T-cell (primary cell): ENCODE measurements around the gene ENTREP1. TPM values are rescaled to one million over a fixed set of nuclear protein-coding genes. Genes with fewer than 3 reads are reported as not detected.

Source experiments
- ATAC-seq, 4 experiments: fragments of 200-7000 bp in 3 of 4; fragments of 150-1000 bp in 1 of 4; cut with Tn5 transposase; replicated peaks in 1 of 4; 1 replicate in 3 of 4; 2 replicates in 1 of 4; pipeline ENCODE4 v1.10.0; 2021; ENCODE audit warnings: moderate library complexity in 3 of 4, mild to moderate bottlenecking in 2 of 4, moderate number of reproducible peaks in 1 of 4
- CTCF ChIA-PET, 2 donors: fragments of 300-600 bp; sonication (Branson Sonifier 250); formaldehyde crosslinking; loops; one replicate each; lab custom pipeline; 2022; ENCODE audit warnings: antibody characterized with exemption in 2 of 2; lab: Charles Lee
- POLR2A ChIA-PET, 2 donors: fragments of 300-600 bp; sonication (Branson Sonifier 250); formaldehyde crosslinking; loops; one replicate each; lab custom pipeline; 2022; ENCODE audit warnings: antibody characterized with exemption in 2 of 2; lab: Charles Lee
- DNase-seq, 35 experiments: peaks; one replicate each; pipeline versions ENCODE4 v3.0.0 to v3.0.0-alpha.2; 2013 to 2023
- H3K27ac ChIP-seq: one replicate; pipeline ENCODE4 v1.5.1; 2013; ENCODE audit warnings: low read length
- H3K27me3 ChIP-seq, 2 experiments: replicated peaks in 1 of 2; 1 replicate in 1 of 2; 2 replicates in 1 of 2; pipeline versions ENCODE4 v1.6.1 to v1.7.0; 2013; ENCODE audit warnings: low read length in 1 of 2, mixed read lengths in 1 of 2; ENCODE audit not compliant: control insufficient read depth in 2 of 2, insufficient read depth in 2 of 2; ENCODE audit errors: extremely low read depth in 1 of 2
- H3K36me3 ChIP-seq, 2 donors: 1 replicate in 1 of 2; 2 replicates in 1 of 2; pipeline versions ENCODE4 v1.6.1 to v1.7.0; 2013; ENCODE audit warnings: low read length in 1 of 2; ENCODE audit not compliant: control insufficient read depth in 2 of 2, insufficient read depth in 1 of 2; ENCODE audit errors: extremely low read depth in 1 of 2
- H3K4me1 ChIP-seq, 2 experiments: 1 replicate in 1 of 2; 2 replicates in 1 of 2; pipeline versions ENCODE4 v1.6.1 to v1.7.0; 2013; ENCODE audit warnings: low read length in 2 of 2, mixed read lengths in 1 of 2; ENCODE audit not compliant: insufficient read depth in 2 of 2, control insufficient read depth in 1 of 2; ENCODE audit errors: extremely low read depth in 1 of 2
- H3K4me3 ChIP-seq, 2 donors: 1 replicate in 1 of 2; 2 replicates in 1 of 2; pipeline versions ENCODE4 v1.5.1 to v1.7.0; 2013; ENCODE audit warnings: mild to moderate bottlenecking in 2 of 2, low read length in 1 of 2, moderate library complexity in 1 of 2; ENCODE audit not compliant: control insufficient read depth in 1 of 2; ENCODE audit errors: extremely low read depth in 1 of 2
- H3K9me3 ChIP-seq: 2 replicates; pipeline ENCODE4 v1.7.0; 2013
- H3K27ac Mint-ChIP-seq, 2 donors: one replicate each; pipeline ENCODE4 v1.8.0; 2020 to 2021; ENCODE audit warnings: mild to moderate bottlenecking in 2 of 2, mixed read lengths in 2 of 2
- H3K27me3 Mint-ChIP-seq, 2 donors: one replicate each; pipeline ENCODE4 v1.8.0; 2021 to 2022; ENCODE audit warnings: mixed read lengths in 2 of 2
- H3K36me3 Mint-ChIP-seq: one replicate; pipeline ENCODE4 v1.8.0; 2021; ENCODE audit warnings: mixed read lengths
- H3K4me1 Mint-ChIP-seq, 3 donors: one replicate each; pipeline ENCODE4 v1.8.0; 2020 to 2022; ENCODE audit warnings: mixed read lengths in 3 of 3, mild to moderate bottlenecking in 1 of 3
- H3K4me3 Mint-ChIP-seq, 3 donors: one replicate each; pipeline ENCODE4 v1.8.0; 2020 to 2022; ENCODE audit warnings: mild to moderate bottlenecking in 3 of 3, mixed read lengths in 3 of 3, moderate library complexity in 3 of 3
- H3K9me3 Mint-ChIP-seq, 3 donors: one replicate each; pipeline ENCODE4 v1.8.0; 2020 to 2022; ENCODE audit warnings: mixed read lengths in 3 of 3
- WGBS: methylation state at CpG from one replicate; pipeline ENCODE4 v1.1.5; 2013; ENCODE audit warnings: missing lambda C conversion rate; ENCODE audit not compliant: insufficient coverage; 5-methylcytosine and 5-hydroxymethylcytosine counted together
- total RNA-seq, 35 experiments: library from RNA in 6 of 35; stranded (reverse) in 6 of 35; fragments of 120-200 nt in 1 of 35; gene quantifications; one replicate each; pipeline versions ENCODE4 v1.2.1 to v1.2.4 and lab custom pipeline; 2013 to 2026

Gene ENTREP1
- total RNA-seq, 5 donors from 2014 or later (not counting 1 experiment from before 2014, with no cell fraction given) = 0.13 to 0.16 TPM; not detected in 3

DNA sequence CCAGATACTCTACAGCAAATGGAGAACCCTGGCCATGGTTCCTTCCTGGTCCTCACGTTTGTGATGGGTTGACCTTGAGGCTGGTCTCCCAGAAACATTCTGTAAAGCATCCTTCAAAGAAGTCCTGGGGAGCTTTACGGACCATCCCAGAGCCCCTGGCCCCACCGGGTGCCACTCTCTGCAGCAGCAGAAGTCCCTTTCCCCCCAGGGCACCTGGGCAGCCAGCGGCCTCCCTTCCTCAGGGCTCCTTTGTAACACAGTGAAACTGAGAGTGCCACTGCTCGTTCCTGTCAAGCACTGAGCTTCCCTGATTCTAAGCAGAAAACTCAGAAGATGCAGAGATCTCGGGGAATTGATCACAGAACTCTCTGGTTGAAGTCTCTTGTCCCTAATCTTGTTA is 104.3 kb downstream of the ENTREP1 start:
- peaks cover 0 to 10% of the 10 kb centered on the region in 2 experiments for H3K27me3 ChIP-seq
- H3K4me3 Mint-ChIP-seq = no peak overlapping the region
- H3K4me1 Mint-ChIP-seq = peaks cover 0 to 6% (median 0%) of the 10 kb centered on the region in 3 donors
- H3K36me3 ChIP-seq = no peaks in the 10 kb centered on the region
- ChIA-PET POLR2A (no interaction called here), CTCF (no interaction called here)
- H3K4me3 ChIP-seq = no peak overlapping the region
- no peaks in the 10 kb centered on the region for H3K9me3 ChIP-seq
- WGBS = 61% methylated on average over 5 of the region's 6 CpGs
- no peaks in the 10 kb centered on the region for H3K4me1 ChIP-seq
- H3K27ac Mint-ChIP-seq = no peak overlapping the region
- no peaks in the 10 kb centered on the region for H3K36me3 Mint-ChIP-seq
- no peak overlapping the region for H3K27ac ChIP-seq
- no peak for ATAC-seq
- H3K27me3 Mint-ChIP-seq = no peaks in the 10 kb centered on the region
- no peak for DNase-seq
- no peaks in the 10 kb centered on the region for H3K9me3 Mint-ChIP-seq

DNA sequence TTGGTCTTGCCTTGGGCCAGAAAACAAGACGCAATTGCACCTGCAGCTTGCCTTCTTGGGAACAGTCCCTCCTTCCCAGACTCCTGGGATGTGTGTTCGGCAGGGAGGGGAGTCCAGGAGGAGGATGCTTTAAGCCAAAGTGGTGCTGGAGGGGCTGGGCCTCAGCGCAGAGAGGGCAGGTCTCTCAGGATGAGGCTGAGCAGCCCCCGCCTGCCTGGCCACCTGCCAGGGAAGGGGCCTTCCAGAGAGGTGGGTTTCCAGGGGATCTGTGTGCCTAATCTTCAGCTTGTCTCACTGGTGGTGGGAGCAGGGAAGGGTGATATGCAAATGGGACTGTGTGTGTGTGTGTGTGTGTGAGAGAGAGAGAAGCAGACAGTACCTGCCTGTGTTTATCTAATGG is 105.2 kb downstream of the ENTREP1 start:
- no peaks in the 10 kb centered on the region for H3K4me1 ChIP-seq
- no peaks in the 10 kb centered on the region for H3K36me3 Mint-ChIP-seq
- WGBS = 71% methylated on average over 2 of the region's 4 CpGs
- H3K27ac Mint-ChIP-seq = no peak overlapping the region
- H3K4me3 Mint-ChIP-seq = no peak overlapping the region
- no peaks in the 10 kb centered on the region for H3K27me3 Mint-ChIP-seq
- H3K4me1 Mint-ChIP-seq = no peaks in the 10 kb centered on the region
- no peaks in the 10 kb centered on the region for H3K36me3 ChIP-seq
- ChIA-PET CTCF (no interaction called here), POLR2A (no interaction called here)
- DNase-seq (no peak), ATAC-seq (no peak)
- H3K9me3 Mint-ChIP-seq = no peaks in the 10 kb centered on the region
- H3K27me3 ChIP-seq = peaks cover 0 to 5% of the 10 kb centered on the region in 2 experiments
- H3K4me3 ChIP-seq = no peak overlapping the region
- no peaks in the 10 kb centered on the region for H3K9me3 ChIP-seq
- H3K27ac ChIP-seq = no peak overlapping the region

DNA sequence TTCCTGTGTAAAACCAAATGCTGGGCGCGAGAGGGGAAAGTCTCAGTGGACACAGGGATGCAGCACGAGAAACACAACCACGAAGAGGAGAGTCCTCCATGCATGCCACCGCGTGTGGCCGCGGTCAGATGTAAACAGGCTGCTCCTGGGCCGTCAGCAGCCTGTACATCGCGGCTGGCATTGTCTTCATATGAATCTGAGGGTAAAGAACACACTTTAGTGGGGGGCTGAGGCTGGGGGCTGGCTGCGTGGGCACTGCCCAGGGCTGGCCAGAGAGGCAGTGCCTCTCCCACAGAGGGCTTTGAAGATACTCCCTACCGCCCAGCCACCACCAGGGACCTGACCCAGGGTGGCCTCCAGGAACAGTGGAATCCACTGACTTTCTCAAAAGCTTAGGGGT is 106.2 kb downstream of the ENTREP1 start:
- ChIA-PET CTCF (no interaction called here), POLR2A (no interaction called here)
- 91% methylated on average over 9 of the region's 13 CpGs for WGBS
- Mint-ChIP-seq H3K9me3 (no peaks in the 10 kb centered on the region), H3K4me1 (no peaks in the 10 kb centered on the region), H3K27ac (no peak overlapping the region), H3K27me3 (no peaks in the 10 kb centered on the region), H3K4me3 (no peak overlapping the region), H3K36me3 (no peaks in the 10 kb centered on the region)
- DNase-seq (no peak), ATAC-seq (no peak)
- Histone ChIP-seq H3K27me3 (peaks cover 0 to 4% of the 10 kb centered on the region in 2 experiments), H3K36me3 (no peaks in the 10 kb centered on the region), H3K4me3 (no peak overlapping the region), H3K4me1 (no peaks in the 10 kb centered on the region), H3K27ac (no peak overlapping the region), H3K9me3 (no peaks in the 10 kb centered on the region)

DNA sequence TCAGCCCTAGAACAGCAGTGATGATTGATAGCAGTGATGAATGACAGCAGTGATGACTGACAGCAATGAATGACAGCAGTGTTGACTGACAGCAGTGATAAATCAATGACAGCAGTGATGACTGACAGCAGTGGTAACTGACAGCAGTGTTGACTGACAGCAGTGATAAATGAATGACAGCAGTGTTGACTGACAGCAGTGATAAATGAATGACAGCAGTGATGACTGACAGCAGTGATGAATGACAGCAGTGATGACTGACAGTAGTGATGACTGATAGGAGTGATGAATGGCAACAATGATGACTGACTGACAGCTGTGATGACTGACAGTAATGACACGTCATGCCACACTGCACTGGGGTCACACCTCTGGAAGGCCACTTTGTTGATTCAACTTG is 106.8 kb downstream of the ENTREP1 start:
- H3K27me3 ChIP-seq = peaks cover 0 to 4% of the 10 kb centered on the region in 2 experiments
- H3K27ac ChIP-seq = no peak overlapping the region
- H3K4me1 ChIP-seq = no peaks in the 10 kb centered on the region
- no peaks in the 10 kb centered on the region for H3K36me3 ChIP-seq
- no peak for DNase-seq
- H3K9me3 ChIP-seq = no peaks in the 10 kb centered on the region
- H3K4me1 Mint-ChIP-seq = no peaks in the 10 kb centered on the region
- H3K9me3 Mint-ChIP-seq = no peaks in the 10 kb centered on the region
- H3K27me3 Mint-ChIP-seq = no peaks in the 10 kb centered on the region
- CTCF ChIA-PET = no interaction called here
- no peak for ATAC-seq
- H3K4me3 Mint-ChIP-seq = no peak overlapping the region
- no peaks in the 10 kb centered on the region for H3K36me3 Mint-ChIP-seq
- no peak overlapping the region for H3K27ac Mint-ChIP-seq
- H3K4me3 ChIP-seq = no peak overlapping the region
- no CpG with 5 or more reads among the region's 1 CpG for WGBS
- POLR2A ChIA-PET = no interaction called here

DNA sequence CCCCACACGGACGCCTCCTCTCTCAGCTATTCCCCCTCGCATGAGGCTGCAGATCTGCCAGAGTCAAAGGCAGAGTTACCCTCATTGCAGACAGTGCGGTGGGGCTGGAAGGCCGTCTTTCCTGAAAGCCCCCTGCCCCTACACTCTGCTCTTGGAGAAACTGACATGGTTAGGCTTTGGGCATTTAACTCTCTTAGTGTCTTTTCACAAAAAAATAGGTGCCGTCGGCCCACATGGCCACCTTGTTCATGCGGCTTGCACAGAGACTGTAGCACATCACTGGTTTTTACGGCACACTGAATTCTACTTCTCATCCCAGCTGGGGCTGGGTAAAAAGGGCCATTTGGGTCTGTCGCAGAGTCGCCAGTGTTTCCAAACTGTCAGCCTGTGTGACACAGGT is 107.6 kb downstream of the ENTREP1 start:
- no peaks in the 10 kb centered on the region for H3K9me3 Mint-ChIP-seq

DNA sequence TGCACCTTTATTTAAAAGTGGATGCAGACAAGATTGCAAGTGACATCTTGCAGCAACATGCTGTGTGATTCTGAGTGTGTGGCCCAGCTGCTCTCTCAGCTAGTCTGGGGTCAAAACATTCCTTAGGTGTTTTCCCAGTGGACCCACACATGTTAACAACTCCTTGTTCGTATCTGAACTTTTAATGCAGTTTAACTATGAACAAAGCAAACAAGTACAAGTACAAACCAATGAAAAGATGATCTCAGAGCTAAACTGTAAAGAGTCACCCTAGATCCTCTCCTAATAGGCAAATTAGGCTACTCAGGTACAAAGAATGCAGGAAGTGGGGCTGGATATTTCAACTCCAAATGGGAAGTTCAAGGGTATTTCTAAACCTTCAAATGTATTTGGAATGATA is 108.4 kb downstream of the ENTREP1 start:
- H3K27me3 ChIP-seq = peaks cover 0 to 4% of the 10 kb centered on the region in 2 experiments
- no peak overlapping the region for H3K4me3 Mint-ChIP-seq
- no peaks in the 10 kb centered on the region for H3K27me3 Mint-ChIP-seq
- no peak overlapping the region for H3K27ac ChIP-seq
- ChIA-PET POLR2A (no interaction called here), CTCF (no interaction called here)
- no peaks in the 10 kb centered on the region for H3K9me3 Mint-ChIP-seq
- H3K36me3 ChIP-seq = no peaks in the 10 kb centered on the region
- WGBS = no CpG with 5 or more reads among the region's 1 CpG
- H3K4me1 Mint-ChIP-seq = no peaks in the 10 kb centered on the region
- no peaks in the 10 kb centered on the region for H3K36me3 Mint-ChIP-seq
- no peak overlapping the region for H3K4me3 ChIP-seq
- ATAC-seq (no peak), DNase-seq (no peak)
- H3K27ac Mint-ChIP-seq = no peak overlapping the region
- no peaks in the 10 kb centered on the region for H3K4me1 ChIP-seq
- H3K9me3 ChIP-seq = no peaks in the 10 kb centered on the region

More for the DNA sequence above, 107.6 kb downstream of the ENTREP1 start:
- no peaks in the 10 kb centered on the region for H3K4me1 Mint-ChIP-seq
- no peaks in the 10 kb centered on the region for H3K4me1 ChIP-seq
- no peak overlapping the region for H3K4me3 ChIP-seq
- ChIA-PET CTCF (no interaction called here), POLR2A (no interaction called here)
- H3K9me3 ChIP-seq = no peaks in the 10 kb centered on the region
- H3K4me3 Mint-ChIP-seq = no peak overlapping the region
- 96% methylated on average over 7 of the region's 11 CpGs for WGBS
- no peaks in the 10 kb centered on the region for H3K27me3 Mint-ChIP-seq
- H3K36me3 Mint-ChIP-seq = no peaks in the 10 kb centered on the region
- H3K27me3 ChIP-seq = peaks cover 0 to 4% of the 10 kb centered on the region in 2 experiments
- no peak for ATAC-seq
- H3K27ac Mint-ChIP-seq = no peak overlapping the region
- no peak overlapping the region for H3K27ac ChIP-seq
- DNase-seq = no peak
- H3K36me3 ChIP-seq = no peaks in the 10 kb centered on the region

DNA sequence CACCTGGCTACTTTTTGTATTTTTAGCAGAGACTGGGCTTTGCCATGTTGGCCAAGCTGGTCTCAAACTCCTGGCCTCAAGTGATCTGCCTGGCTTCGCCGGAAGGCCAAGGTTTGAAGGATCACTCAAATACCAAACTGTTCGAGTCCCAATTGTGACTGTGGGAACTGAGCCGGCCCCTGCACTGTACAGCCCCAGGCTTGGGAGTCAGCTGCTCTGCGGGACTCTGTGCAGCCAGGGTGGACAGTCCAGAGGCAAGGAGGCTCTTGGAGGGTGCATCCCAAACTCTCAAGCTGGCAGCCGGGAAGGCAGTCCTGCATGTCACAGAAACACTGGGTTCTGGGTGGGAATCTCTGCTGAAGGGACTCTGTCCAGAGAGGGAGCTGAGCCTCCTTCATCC is 109.0 kb downstream of the ENTREP1 start:
- DNase-seq = no peak
- Mint-ChIP-seq H3K27ac (no peak overlapping the region), H3K27me3 (no peaks in the 10 kb centered on the region), H3K4me1 (no peaks in the 10 kb centered on the region), H3K4me3 (no peak overlapping the region), H3K9me3 (no peaks in the 10 kb centered on the region), H3K36me3 (no peaks in the 10 kb centered on the region)
- no peak for ATAC-seq
- POLR2A ChIA-PET = no interaction called here
- Histone ChIP-seq H3K4me1 (no peaks in the 10 kb centered on the region), H3K27me3 (peaks cover 0 to 4% of the 10 kb centered on the region in 2 experiments), H3K4me3 (no peak overlapping the region), H3K36me3 (no peaks in the 10 kb centered on the region), H3K27ac (no peak overlapping the region), H3K9me3 (no peaks in the 10 kb centered on the region)
- 93% methylated on average over 5 of the region's 6 CpGs for WGBS
- CTCF ChIA-PET = no interaction called here
